ENCODE results near the gene FAM131C.
"Not testable (repeated sequence)": the region's sequence is repeated elsewhere in the genome, so short reads cannot be mapped to it uniquely, and the experiment has no call there.

The FAM131C gene

DNA sequence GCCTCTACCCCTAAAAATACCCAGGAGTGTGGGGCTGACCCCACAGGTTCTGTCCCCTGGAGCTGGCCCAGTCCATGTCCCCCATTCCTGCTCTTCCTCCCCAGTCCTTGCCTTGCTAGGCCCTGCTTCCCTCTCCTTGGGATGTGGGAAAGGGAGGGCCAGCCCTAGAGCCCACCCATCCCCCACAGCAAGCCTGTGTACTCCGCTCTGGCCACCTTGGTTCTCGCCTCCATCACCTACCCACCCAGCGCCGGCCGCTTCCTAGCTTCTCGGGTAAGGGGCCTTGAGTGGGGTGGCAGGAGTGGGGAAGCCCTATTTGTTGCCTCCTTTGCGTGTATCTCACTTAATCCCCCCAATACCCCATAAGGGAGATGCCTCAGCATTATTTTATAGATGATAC lies 23.1 kb downstream of the FAM131C start:
- no peaks in the 10 kb centered on the region for H3K36me3 ChIP-seq (ENCODE audit: control insufficient read depth, insufficient read depth, low read length)
- no peaks in the 10 kb centered on the region for H3K9me3 ChIP-seq (ENCODE audit: control insufficient read depth, low read length)
- no peaks in the 10 kb centered on the region for H3K27me3 ChIP-seq (ENCODE audit: control insufficient read depth, insufficient read depth, low read length)
- no peak overlapping the region for H3K4me3 ChIP-seq (ENCODE audit: low read length)
- H3K4me1 ChIP-seq (ENCODE audit: control insufficient read depth, insufficient read depth, low read length): peaks cover 6% of the 10 kb centered on the region
- H3K9ac ChIP-seq (ENCODE audit: low read length): no peak overlapping the region

DNA sequence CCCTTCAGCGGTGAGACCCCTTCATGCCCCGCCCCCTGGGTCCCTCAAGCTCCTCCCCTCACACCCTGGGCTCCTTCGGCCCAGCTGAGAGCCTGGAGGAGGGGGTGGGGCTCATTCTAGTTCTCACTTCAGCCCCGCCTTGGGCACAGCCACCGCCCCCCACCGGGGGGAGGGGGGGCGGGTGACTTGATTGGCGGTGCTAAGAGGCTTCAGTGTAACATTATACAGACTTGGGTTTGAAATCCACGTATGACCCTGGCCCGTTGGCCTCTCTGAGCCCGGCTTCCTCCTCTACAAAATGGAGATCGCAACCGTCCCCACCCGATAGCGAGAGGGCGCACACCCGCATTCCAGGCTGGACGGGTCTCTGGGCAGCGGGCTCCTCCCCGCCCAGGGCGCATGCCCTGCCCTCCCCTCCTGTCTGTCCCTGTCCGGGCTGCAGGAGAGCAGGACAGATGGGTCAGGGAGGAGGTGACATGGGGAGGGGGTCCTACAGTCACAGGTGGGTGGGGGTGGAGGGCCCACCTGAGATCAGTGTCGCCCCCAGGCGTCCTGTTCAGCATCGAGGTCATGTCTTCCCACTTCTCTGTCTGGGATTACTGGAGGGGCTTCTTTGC lies 24.8 kb downstream of the FAM131C start:
- Histone ChIP-seq H3K4me3 (ENCODE audit: low read length) (peak overlapping the region; percentile 19), H3K9me3 (ENCODE audit: control insufficient read depth, low read length) (no peaks in the 10 kb centered on the region), H3K27me3 (ENCODE audit: control insufficient read depth, insufficient read depth, low read length) (no peaks in the 10 kb centered on the region), H3K4me1 (ENCODE audit: control insufficient read depth, insufficient read depth, low read length) (peaks cover 6% of the 10 kb centered on the region), H3K36me3 (ENCODE audit: control insufficient read depth, insufficient read depth, low read length) (no peaks in the 10 kb centered on the region), H3K9ac (ENCODE audit: low read length) (peak overlapping the region; percentile 48)

- Histone ChIP-seq H3K27me3 (ENCODE audit: control insufficient read depth, insufficient read depth, low read length) (no peaks in the 10 kb centered on the region), H3K4me3 (ENCODE audit: low read length) (no peak overlapping the region), H3K9ac (ENCODE audit: low read length) (no peak overlapping the region), H3K36me3 (ENCODE audit: control insufficient read depth, insufficient read depth, low read length) (no peaks in the 10 kb centered on the region), H3K4me1 (ENCODE audit: control insufficient read depth, insufficient read depth, low read length) (peaks cover 6% of the 10 kb centered on the region), H3K9me3 (ENCODE audit: control insufficient read depth, low read length) (no peaks in the 10 kb centered on the region)
Measured at GRCh38 chr1:16047791-16048475, 25.5 kb downstream of the FAM131C start.

- H3K9me3 ChIP-seq (ENCODE audit: control insufficient read depth, low read length): no peaks in the 10 kb centered on the region
- H3K27me3 ChIP-seq (ENCODE audit: control insufficient read depth, insufficient read depth, low read length): peaks cover 2% of the 10 kb centered on the region
- no peak overlapping the region for H3K4me3 ChIP-seq (ENCODE audit: low read length)
- no peaks in the 10 kb centered on the region for H3K36me3 ChIP-seq (ENCODE audit: control insufficient read depth, insufficient read depth, low read length)
- peaks cover 6% of the 10 kb centered on the region for H3K4me1 ChIP-seq (ENCODE audit: control insufficient read depth, insufficient read depth, low read length)
- no peak overlapping the region for H3K9ac ChIP-seq (ENCODE audit: low read length)
Measured at GRCh38 chr1:16046842-16047241, 26.6 kb downstream of the FAM131C start.

DNA sequence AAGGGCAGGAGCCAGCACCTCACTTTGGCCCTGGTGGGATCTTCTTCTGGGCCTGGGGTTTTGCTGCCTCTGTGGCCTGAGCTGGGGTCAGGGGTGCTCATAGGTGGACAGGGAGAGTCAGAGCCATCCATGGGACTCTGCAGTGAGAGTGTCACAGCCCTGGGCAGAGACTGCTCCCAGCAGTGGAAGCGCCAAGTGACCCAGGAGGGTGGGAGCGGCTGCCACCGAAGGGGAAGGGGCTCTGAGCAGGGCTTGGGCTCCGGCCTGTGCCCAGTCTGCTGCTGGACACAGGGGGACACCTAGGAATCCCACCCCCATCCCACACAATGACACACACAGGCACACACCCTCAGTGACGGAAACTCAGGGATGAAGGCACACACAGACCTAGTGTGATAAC lies 29.5 kb downstream of the FAM131C start:
- no peak overlapping the region for H3K4me3 ChIP-seq (ENCODE audit: low read length)
- no peaks in the 10 kb centered on the region for H3K9me3 ChIP-seq (ENCODE audit: control insufficient read depth, low read length)
- H3K36me3 ChIP-seq (ENCODE audit: control insufficient read depth, insufficient read depth, low read length): no peaks in the 10 kb centered on the region
- peaks cover 3% of the 10 kb centered on the region for H3K27me3 ChIP-seq (ENCODE audit: control insufficient read depth, insufficient read depth, low read length)
- H3K9ac ChIP-seq (ENCODE audit: low read length): no peak overlapping the region
- peaks cover 5% of the 10 kb centered on the region for H3K4me1 ChIP-seq (ENCODE audit: control insufficient read depth, insufficient read depth, low read length)

GRCh38 chr1:16043521-16043920 lies 29.9 kb downstream of the FAM131C start, which contains the start of gene CLCNKB:
Gene CLCNKB, plus strand, starts transcription at chr1:16043782. Its CDS starts 711 bp downstream, at chr1:16044493.
- Histone ChIP-seq H3K4me1 (ENCODE audit: control insufficient read depth, insufficient read depth, low read length) (peaks cover under 1% of the 10 kb centered on the region), H3K36me3 (ENCODE audit: control insufficient read depth, insufficient read depth, low read length) (no peaks in the 10 kb centered on the region), H3K9me3 (ENCODE audit: control insufficient read depth, low read length) (no peaks in the 10 kb centered on the region), H3K27me3 (ENCODE audit: control insufficient read depth, insufficient read depth, low read length) (peaks cover 3% of the 10 kb centered on the region), H3K4me3 (ENCODE audit: low read length) (no peak within 1 kb of the TSS), H3K9ac (ENCODE audit: low read length) (no peak within 1 kb of the TSS)

DNA sequence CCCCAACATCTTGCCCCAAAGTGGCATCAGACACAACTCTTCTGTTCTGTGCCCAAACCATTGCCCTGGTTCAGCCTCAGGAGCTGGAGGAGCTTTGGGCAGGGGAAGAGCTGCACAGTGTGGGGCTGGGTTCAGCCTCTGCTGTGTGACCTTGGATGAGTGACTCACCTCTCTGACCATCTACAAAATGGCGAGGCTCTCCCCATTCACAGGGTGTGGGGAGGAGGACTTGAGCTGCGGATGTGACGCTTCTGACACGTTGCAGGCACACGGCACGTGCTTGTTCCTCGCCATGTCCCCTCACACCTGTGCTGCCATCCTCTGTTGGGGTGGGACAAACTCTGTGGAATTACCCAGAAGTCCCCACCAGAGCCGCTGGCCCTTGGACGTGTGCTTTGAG lies 30.8 kb downstream of the FAM131C start:
- not testable (repeated sequence) for H3K27me3 ChIP-seq (ENCODE audit: control insufficient read depth, insufficient read depth, low read length); H3K9me3 ChIP-seq (ENCODE audit: control insufficient read depth, low read length); H3K4me3 ChIP-seq (ENCODE audit: low read length); H3K4me1 ChIP-seq (ENCODE audit: control insufficient read depth, insufficient read depth, low read length); H3K9ac ChIP-seq (ENCODE audit: low read length); H3K36me3 ChIP-seq (ENCODE audit: control insufficient read depth, insufficient read depth, low read length)

- H3K36me3 ChIP-seq (ENCODE audit: control insufficient read depth, insufficient read depth, low read length): no peaks in the 10 kb centered on the region
- no peaks in the 10 kb centered on the region for H3K4me1 ChIP-seq (ENCODE audit: control insufficient read depth, insufficient read depth, low read length)
- no peak overlapping the region for H3K4me3 ChIP-seq (ENCODE audit: low read length)
- H3K9me3 ChIP-seq (ENCODE audit: control insufficient read depth, low read length): no peaks in the 10 kb centered on the region
- peaks cover 6% of the 10 kb centered on the region for H3K27me3 ChIP-seq (ENCODE audit: control insufficient read depth, insufficient read depth, low read length)
- H3K9ac ChIP-seq (ENCODE audit: low read length): no peak overlapping the region
Measured at GRCh38 chr1:16042096-16042495, 31.4 kb downstream of the FAM131C start.

- H3K9ac ChIP-seq (ENCODE audit: low read length): no peak overlapping the region
- no peaks in the 10 kb centered on the region for H3K4me1 ChIP-seq (ENCODE audit: control insufficient read depth, insufficient read depth, low read length)
- no peaks in the 10 kb centered on the region for H3K36me3 ChIP-seq (ENCODE audit: control insufficient read depth, insufficient read depth, low read length)
- no peaks in the 10 kb centered on the region for H3K9me3 ChIP-seq (ENCODE audit: control insufficient read depth, low read length)
- peaks cover 8% of the 10 kb centered on the region for H3K27me3 ChIP-seq (ENCODE audit: control insufficient read depth, insufficient read depth, low read length)
- H3K4me3 ChIP-seq (ENCODE audit: low read length): no peak overlapping the region
Measured at GRCh38 chr1:16041200-16041599, 32.3 kb downstream of the FAM131C start.

GRCh38 chr1:16039871-16040270 lies 33.6 kb downstream of the FAM131C start:
- not testable (repeated sequence) for H3K4me3 ChIP-seq (ENCODE audit: low read length); H3K36me3 ChIP-seq (ENCODE audit: control insufficient read depth, insufficient read depth, low read length)

GRCh38 chr1:16038620-16038912 lies 34.9 kb downstream of the FAM131C start:
- no peak overlapping the region for H3K9ac ChIP-seq (ENCODE audit: low read length)
- no peaks in the 10 kb centered on the region for H3K4me1 ChIP-seq (ENCODE audit: control insufficient read depth, insufficient read depth, low read length)
- peaks cover 8% of the 10 kb centered on the region for H3K27me3 ChIP-seq (ENCODE audit: control insufficient read depth, insufficient read depth, low read length)
- no peaks in the 10 kb centered on the region for H3K9me3 ChIP-seq (ENCODE audit: control insufficient read depth, low read length)
- no peaks in the 10 kb centered on the region for H3K36me3 ChIP-seq (ENCODE audit: control insufficient read depth, insufficient read depth, low read length)
- H3K4me3 ChIP-seq (ENCODE audit: low read length): no peak overlapping the region

More at GRCh38 chr1:16039871-16040270, 33.6 kb downstream of the FAM131C start:
- not testable (repeated sequence) for H3K4me1 ChIP-seq (ENCODE audit: control insufficient read depth, insufficient read depth, low read length); H3K9me3 ChIP-seq (ENCODE audit: control insufficient read depth, low read length); H3K27me3 ChIP-seq (ENCODE audit: control insufficient read depth, insufficient read depth, low read length); H3K9ac ChIP-seq (ENCODE audit: low read length)

GRCh38 chr1:16036461-16036860 lies 37.0 kb downstream of the FAM131C start:
- H3K4me1 ChIP-seq (ENCODE audit: control insufficient read depth, insufficient read depth, low read length); H3K27me3 ChIP-seq (ENCODE audit: control insufficient read depth, insufficient read depth, low read length); H3K36me3 ChIP-seq (ENCODE audit: control insufficient read depth, insufficient read depth, low read length); H3K9ac ChIP-seq (ENCODE audit: low read length); H3K9me3 ChIP-seq (ENCODE audit: control insufficient read depth, low read length); H3K4me3 ChIP-seq (ENCODE audit: low read length): not testable (repeated sequence)
